HEK293 (cell line): ENCODE data around the gene CRYBA2.

Experiments
- CTCF ChIP-seq: fragments of 450-650 bp; formaldehyde crosslinking; IDR thresholded peaks from 2 replicates; pipeline ENCODE4 v1.5.1; 2016; ENCODE audit warnings: missing biosample characterization, missing genetic modification characterization
- ELK4 ChIP-seq: IDR thresholded peaks from 2 replicates; pipeline ENCODE4 v1.6.1; 2011; ENCODE audit warnings: mild to moderate bottlenecking, low read depth, low read length, borderline replicate concordance
- KLF9 ChIP-seq: fragments of 450-650 bp; formaldehyde crosslinking; IDR thresholded peaks from 2 replicates; pipeline ENCODE4 v1.5.1; 2016; ENCODE audit warnings: missing biosample characterization, missing genetic modification characterization, low read depth
- ZBTB1 ChIP-seq: fragments of 450-650 bp; formaldehyde crosslinking; IDR thresholded peaks from 2 replicates; pipeline ENCODE4 v1.5.1; 2016; ENCODE audit warnings: missing biosample characterization, missing genetic modification characterization
- ZNF157 ChIP-seq: fragments of 450-650 bp; formaldehyde crosslinking; IDR thresholded peaks from 2 replicates; pipeline ENCODE4 v1.5.1; 2016; ENCODE audit warnings: missing biosample characterization, missing genetic modification characterization
- ZNF175 ChIP-seq: fragments of 450-650 bp; formaldehyde crosslinking; IDR thresholded peaks from 2 replicates; pipeline ENCODE4 v1.5.1; 2016; ENCODE audit warnings: missing biosample characterization, missing genetic modification characterization
- ZNF2 ChIP-seq: fragments of 450-650 bp; formaldehyde crosslinking; IDR thresholded peaks from 2 replicates; pipeline ENCODE4 v1.5.1; 2016; ENCODE audit warnings: missing biosample characterization, missing genetic modification characterization
- ZNF274 ChIP-seq, 2 experiments: fragments of 200-500 bp in 1 of 2; fragments of 450-650 bp in 1 of 2; sonication (Bioruptor generic) in 1 of 2; formaldehyde crosslinking in 1 of 2; IDR thresholded peaks; 2 replicates each; pipeline versions ENCODE4 v1.5.1 to v1.6.1; 2014 to 2016; ENCODE audit warnings: borderline replicate concordance in 1 of 2, inconsistent platforms in 1 of 2, low read length in 1 of 2, missing biosample characterization in 1 of 2, missing genetic modification characterization in 1 of 2
- ZNF513 ChIP-seq: fragments of 450-650 bp; IDR thresholded peaks from 2 replicates; pipeline ENCODE4 v1.5.1; 2018; ENCODE audit warnings: missing biosample characterization, missing genetic modification characterization

GRCh38 chr2:219042750-219043149 lies 49.5 kb upstream of the CRYBA2 start:
- TF ChIP-seq ZNF513 (tag by site-specific recombination) = no peak
- no peak for TF ChIP-seq ZBTB1 (tag by site-specific recombination)
- no peak for TF ChIP-seq KLF9 (tag by site-specific recombination)
- no peak for TF ChIP-seq ZNF2 (tag by site-specific recombination)
- no peak for TF ChIP-seq CTCF (tag by site-specific recombination)
- TF ChIP-seq ZNF157 = no peak
- TF ChIP-seq ELK4 = no peak
- no peak for TF ChIP-seq ZNF175
- TF ChIP-seq ZNF274 (IDR thresholded peaks at IDR 0.05; ENCODE audit: low read length) = no peak
- TF ChIP-seq ZNF274 (tag by site-specific recombination; IDR thresholded peaks at IDR 0.05; ENCODE audit: borderline replicate concordance) = no peak
